ENCODE results near the gene AMBRA1.

DNA sequence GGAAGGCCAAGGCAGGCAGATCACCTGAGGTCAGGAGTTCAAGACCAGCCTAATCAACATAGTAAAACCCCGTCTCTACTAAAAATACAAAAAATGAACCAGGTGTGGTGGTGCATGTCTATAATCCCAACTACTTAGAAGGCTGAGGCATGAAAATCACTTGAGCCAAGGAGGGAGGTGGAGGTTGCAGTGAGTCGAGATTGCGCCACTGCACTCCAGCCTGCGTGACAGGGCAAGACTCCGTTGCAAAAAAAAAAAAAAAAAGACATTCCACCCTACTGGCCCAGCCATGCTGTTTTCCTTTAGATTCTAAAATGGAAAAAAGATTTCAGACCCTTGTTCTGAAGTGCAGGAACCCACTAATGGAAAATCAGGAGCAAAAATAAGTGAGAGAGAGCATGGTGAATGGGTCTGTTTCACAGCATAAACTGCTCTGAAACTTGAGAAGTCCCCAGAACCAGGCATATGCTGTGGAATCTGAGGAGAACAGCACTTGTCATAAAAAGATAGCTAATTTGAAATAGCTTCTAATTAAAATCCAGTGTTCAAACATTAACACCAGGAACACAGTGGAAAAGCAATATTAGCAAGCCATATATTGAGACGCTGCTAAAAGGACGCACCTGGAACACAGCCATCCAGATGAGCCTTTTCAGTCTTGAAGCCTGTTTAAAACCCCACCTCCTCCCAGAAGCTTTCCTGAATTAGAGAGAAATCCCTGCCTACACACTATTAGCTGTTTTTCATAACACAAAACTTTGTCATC is 136.0 kb downstream of the AMBRA1 start:
- TF ChIP-seq, protein P1, sequence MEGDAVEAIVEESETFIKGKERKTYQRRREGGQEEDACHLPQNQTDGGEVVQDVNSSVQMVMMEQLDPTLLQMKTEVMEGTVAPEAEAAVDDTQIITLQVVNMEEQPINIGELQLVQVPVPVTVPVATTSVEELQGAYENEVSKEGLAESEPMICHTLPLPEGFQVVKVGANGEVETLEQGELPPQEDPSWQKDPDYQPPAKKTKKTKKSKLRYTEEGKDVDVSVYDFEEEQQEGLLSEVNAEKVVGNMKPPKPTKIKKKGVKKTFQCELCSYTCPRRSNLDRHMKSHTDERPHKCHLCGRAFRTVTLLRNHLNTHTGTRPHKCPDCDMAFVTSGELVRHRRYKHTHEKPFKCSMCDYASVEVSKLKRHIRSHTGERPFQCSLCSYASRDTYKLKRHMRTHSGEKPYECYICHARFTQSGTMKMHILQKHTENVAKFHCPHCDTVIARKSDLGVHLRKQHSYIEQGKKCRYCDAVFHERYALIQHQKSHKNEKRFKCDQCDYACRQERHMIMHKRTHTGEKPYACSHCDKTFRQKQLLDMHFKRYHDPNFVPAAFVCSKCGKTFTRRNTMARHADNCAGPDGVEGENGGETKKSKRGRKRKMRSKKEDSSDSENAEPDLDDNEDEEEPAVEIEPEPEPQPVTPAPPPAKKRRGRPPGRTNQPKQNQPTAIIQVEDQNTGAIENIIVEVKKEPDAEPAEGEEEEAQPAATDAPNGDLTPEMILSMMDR (IDR thresholded peaks at IDR 0.05) = no peak
- no peak for TF ChIP-seq POLR2A (IDR thresholded peaks at IDR 0.05)

Measured in upper lobe of left lung (tissue), 4 donors.